ENCODE results near the gene FHIT.
"Not testable (repeated sequence)": the region's sequence is repeated elsewhere in the genome, so short reads cannot be mapped to it uniquely, and the experiment has no call there.

FHIT gene

GRCh38 chr3:60989626-60990441, 261.4 kb downstream of the FHIT start:
- no peak for DNase-seq (ENCODE audit: low read depth in 2 of 2)

- DNase-seq (ENCODE audit: low read depth in 2 of 2) = not testable (repeated sequence)
These were observed 264.1 kb downstream of the FHIT start for GRCh38 chr3:60987191-60987590.

GRCh38 chr3:60986552-60986951, 264.7 kb downstream of the FHIT start:
- DNase-seq (ENCODE audit: low read depth in 2 of 2) = no peak

GRCh38 chr3:60983906-60984305, 267.3 kb downstream of the FHIT start:
- DNase-seq (ENCODE audit: low read depth in 2 of 2) = no peak

- DNase-seq (ENCODE audit: low read depth in 2 of 2) = no peak
These were observed 270.9 kb downstream of the FHIT start for GRCh38 chr3:60980342-60980692.

- DNase-seq (ENCODE audit: low read depth in 2 of 2) = no peak
These were observed 271.6 kb downstream of the FHIT start for GRCh38 chr3:60979461-60980341.

- DNase-seq (ENCODE audit: low read depth in 2 of 2) = no peak
These were observed 277.9 kb downstream of the FHIT start for GRCh38 chr3:60973321-60973720.

- DNase-seq (ENCODE audit: low read depth in 2 of 2) = no peak
These were observed 278.7 kb downstream of the FHIT start for GRCh38 chr3:60972599-60972998.

GRCh38 chr3:60970850-60971249, 280.4 kb downstream of the FHIT start:
- no peak for DNase-seq (ENCODE audit: low read depth in 2 of 2)

- no peak for DNase-seq (ENCODE audit: low read depth in 2 of 2)
These were observed 284.1 kb downstream of the FHIT start for GRCh38 chr3:60967141-60967540.

GRCh38 chr3:60957541-60957940, 293.7 kb downstream of the FHIT start:
- DNase-seq (ENCODE audit: low read depth in 2 of 2) = no peak

- no peak for DNase-seq (ENCODE audit: low read depth in 2 of 2)
These were observed 294.5 kb downstream of the FHIT start for GRCh38 chr3:60956729-60957128.

GRCh38 chr3:60955034-60955433, 296.2 kb downstream of the FHIT start:
- no peak for DNase-seq (ENCODE audit: low read depth in 2 of 2)

GRCh38 chr3:60954048-60954447, 297.2 kb downstream of the FHIT start:
- no peak for DNase-seq (ENCODE audit: low read depth in 2 of 2)

- DNase-seq (ENCODE audit: low read depth in 2 of 2) = no peak
These were observed 297.9 kb downstream of the FHIT start for GRCh38 chr3:60953351-60953750.

GRCh38 chr3:60952055-60952454, 299.2 kb downstream of the FHIT start:
- no peak for DNase-seq (ENCODE audit: low read depth in 2 of 2)

GRCh38 chr3:60949146-60949545, 302.1 kb downstream of the FHIT start:
- no peak for DNase-seq (ENCODE audit: low read depth in 2 of 2)

GRCh38 chr3:60948488-60948887, 302.8 kb downstream of the FHIT start:
- no peak for DNase-seq (ENCODE audit: low read depth in 2 of 2)

GRCh38 chr3:60935709-60936108, 315.5 kb downstream of the FHIT start:
- no peak for DNase-seq (ENCODE audit: low read depth in 2 of 2)

GRCh38 chr3:60933824-60934223, 317.4 kb downstream of the FHIT start:
- DNase-seq (ENCODE audit: low read depth in 2 of 2) = no peak

GRCh38 chr3:60932643-60933042, 318.6 kb downstream of the FHIT start:
- no peak for DNase-seq (ENCODE audit: low read depth in 2 of 2)

GRCh38 chr3:60932170-60932569, 319.1 kb downstream of the FHIT start:
- DNase-seq (ENCODE audit: low read depth in 2 of 2) = no peak

GRCh38 chr3:60931452-60931851, 319.8 kb downstream of the FHIT start:
- DNase-seq (ENCODE audit: low read depth in 2 of 2) = no peak

Data from stimulated activated CD8-positive, alpha-beta memory T cell treated with anti-CD3 and anti-CD28 coated beads, Interleukin-2, amount 100 ng/mL, for 1 hour (primary cell).